ENCODE data around the gene KIF3B. TPM values are rescaled to one million over a fixed set of nuclear protein-coding genes. Genes with fewer than 3 reads are reported as not detected.
"Not testable (repeated sequence)": the region's sequence is repeated elsewhere in the genome, so short reads cannot be mapped to it uniquely, and the experiment has no call there.

Gene KIF3B
- total and polyA plus RNA-seq, 5 donors = 5.2 to 21.1 (median 13.6) TPM

- DNase-seq = no peak
- no peak overlapping the region for H3K4me3 ChIP-seq (ENCODE audit: low read length)
- H3K27me3 ChIP-seq (ENCODE audit: control insufficient read depth, insufficient read depth) = no peaks in the 10 kb centered on the region
- H3K4me1 ChIP-seq (ENCODE audit: control insufficient read depth, insufficient read depth, low read length) = peaks cover 5% of the 10 kb centered on the region
- WGBS = 96% methylated on average over 2 of the region's 2 CpGs
- H3K27ac ChIP-seq (ENCODE audit: low read length) = no peak overlapping the region
- intact Hi-C loops (cut with DNase I) = no loop called here
- H3K9me3 ChIP-seq (ENCODE audit: control insufficient read depth, low read length) = no peaks in the 10 kb centered on the region
- no peak for ATAC-seq
Observed at GRCh38 chr20:32370897-32371296, 93.4 kb downstream of the KIF3B start.

GRCh38 chr20:32378461-32378860 lies 101.0 kb downstream of the KIF3B start:
- ATAC-seq = no peak
- H3K27me3 ChIP-seq (ENCODE audit: control insufficient read depth, insufficient read depth) = no peaks in the 10 kb centered on the region
- intact Hi-C loops (cut with DNase I) = no loop called here
- DNase-seq = no peak
- WGBS = 55% methylated on average over 2 of the region's 2 CpGs
- no peak overlapping the region for H3K4me3 ChIP-seq (ENCODE audit: low read length)
- H3K4me1 ChIP-seq (ENCODE audit: control insufficient read depth, insufficient read depth, low read length) = peaks cover 2% of the 10 kb centered on the region
- H3K27ac ChIP-seq (ENCODE audit: low read length) = no peak overlapping the region
- H3K9me3 ChIP-seq (ENCODE audit: control insufficient read depth, low read length) = no peaks in the 10 kb centered on the region

GRCh38 chr20:32380037-32380436 lies 102.6 kb downstream of the KIF3B start:
- ATAC-seq = not testable (repeated sequence)

GRCh38 chr20:32380745-32381144 lies 103.3 kb downstream of the KIF3B start:
- DNase-seq = no peak
- H3K27ac ChIP-seq (ENCODE audit: low read length) = no peak overlapping the region
- no peak overlapping the region for H3K4me3 ChIP-seq (ENCODE audit: low read length)
- H3K9me3 ChIP-seq (ENCODE audit: control insufficient read depth, low read length) = no peaks in the 10 kb centered on the region
- WGBS = 90% methylated on average over 3 of the region's 3 CpGs
- intact Hi-C loops (cut with DNase I) = no loop called here
- no peak for ATAC-seq
- no peaks in the 10 kb centered on the region for H3K27me3 ChIP-seq (ENCODE audit: control insufficient read depth, insufficient read depth)
- H3K4me1 ChIP-seq (ENCODE audit: control insufficient read depth, insufficient read depth, low read length) = peaks cover 2% of the 10 kb centered on the region

More at GRCh38 chr20:32380037-32380436, 102.6 kb downstream of the KIF3B start:
- H3K27ac ChIP-seq (ENCODE audit: low read length); H3K4me1 ChIP-seq (ENCODE audit: control insufficient read depth, insufficient read depth, low read length); intact Hi-C loops (cut with DNase I); H3K9me3 ChIP-seq (ENCODE audit: control insufficient read depth, low read length); H3K27me3 ChIP-seq (ENCODE audit: control insufficient read depth, insufficient read depth); H3K4me3 ChIP-seq (ENCODE audit: low read length); DNase-seq: not testable (repeated sequence)
- 97% methylated on average over 9 of the region's 9 CpGs for WGBS

- DNase-seq = no peak
- Histone ChIP-seq H3K27me3 (ENCODE audit: control insufficient read depth, insufficient read depth) (no peaks in the 10 kb centered on the region), H3K4me3 (ENCODE audit: low read length) (no peak overlapping the region), H3K27ac (ENCODE audit: low read length) (no peak overlapping the region), H3K9me3 (ENCODE audit: control insufficient read depth, low read length) (no peaks in the 10 kb centered on the region), H3K4me1 (ENCODE audit: control insufficient read depth, insufficient read depth, low read length) (peaks cover 3% of the 10 kb centered on the region)
- intact Hi-C loops (cut with DNase I) = no loop called here
- WGBS = 91% methylated on average over 11 of the region's 11 CpGs
- no peak for ATAC-seq
Observed at GRCh38 chr20:32382102-32382950, 104.9 kb downstream of the KIF3B start.

- 97% methylated on average over 9 of the region's 9 CpGs for WGBS
- ATAC-seq; intact Hi-C loops (cut with DNase I): not testable (repeated sequence)
Observed at GRCh38 chr20:32383441-32383840, 106.0 kb downstream of the KIF3B start.

More at GRCh38 chr20:32383441-32383840, 106.0 kb downstream of the KIF3B start:
- DNase-seq; H3K27ac ChIP-seq (ENCODE audit: low read length); H3K4me1 ChIP-seq (ENCODE audit: control insufficient read depth, insufficient read depth, low read length); H3K27me3 ChIP-seq (ENCODE audit: control insufficient read depth, insufficient read depth); H3K4me3 ChIP-seq (ENCODE audit: low read length); H3K9me3 ChIP-seq (ENCODE audit: control insufficient read depth, low read length): not testable (repeated sequence)

Other genes starting within 250 kb of the KIF3B start
- gene HCK, start 225.4 kb upstream of the KIF3B start, total RNA-seq = 1 to 10 TPM; 5.1 to 9.0 (median 7.8) TPM
- 2.2 TPM for gene HCK, start 225.4 kb upstream of the KIF3B start, polyA plus RNA-seq
- 10 to 100 TPM; 31.4 to 42.5 (median 35.0) TPM for gene TM9SF4, start 167.9 kb upstream of the KIF3B start, total RNA-seq
- gene TM9SF4, start 167.9 kb upstream of the KIF3B start, polyA plus RNA-seq = 20.2 TPM
- gene PLAGL2, start 69.9 kb upstream of the KIF3B start, total RNA-seq = 1 to 10 TPM; 6.3 to 7.8 (median 6.8) TPM
- gene PLAGL2, start 69.9 kb upstream of the KIF3B start, polyA plus RNA-seq = 4.1 TPM
- gene POFUT1, start 69.8 kb upstream of the KIF3B start, total RNA-seq = 10 to 100 TPM; 27.3 to 29.3 (median 28.0) TPM
- gene POFUT1, start 69.8 kb upstream of the KIF3B start, polyA plus RNA-seq = 16.6 TPM
- 10 to 100 TPM; 34.1 to 51.3 (median 39.8) TPM for gene ASXL1, start 80.7 kb downstream of the KIF3B start, total RNA-seq
- gene ASXL1, start 80.7 kb downstream of the KIF3B start, polyA plus RNA-seq = 19.1 TPM

Measured in right cardiac atrium (tissue), 5 donors.